C4-2B (cell line): ENCODE data around the gene AGL.

Experiments
- H3K27ac ChIP-seq: fragments of 450-650 bp; 2 replicates; pipeline ENCODE4 v1.5.1; 2017
- ZFX ChIP-seq: fragments of 450-650 bp; IDR thresholded peaks from 2 replicates; pipeline ENCODE4 v1.6.1; 2017
- TF ChIP-seq, protein P1 (sequence below): fragments of 450-650 bp; conservative IDR thresholded peaks from 2 replicates; pipeline ENCODE4 v1.5.1; 2017; ENCODE audit warnings: mild to moderate bottlenecking

Gene AGL

DNA sequence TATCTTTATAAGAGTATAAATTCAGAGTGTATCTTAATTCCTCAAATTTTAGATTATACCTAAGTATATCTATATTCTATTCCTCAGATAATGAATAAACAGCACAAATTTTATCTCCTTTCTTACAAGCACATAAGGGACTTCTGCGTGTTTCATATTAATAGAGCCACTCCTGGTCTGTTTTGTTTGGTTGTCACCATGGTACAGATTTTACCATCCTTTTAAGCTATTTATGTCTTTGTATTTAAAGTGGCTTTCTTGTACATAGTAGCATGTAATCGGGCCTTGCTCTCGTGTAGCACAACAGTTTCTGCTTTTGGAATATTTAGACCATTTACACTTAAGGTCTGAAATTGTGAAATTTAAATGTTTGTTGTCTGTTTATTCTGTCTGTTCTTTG, 67.1 kb downstream of the AGL start:
- no peak overlapping the region for H3K27ac ChIP-seq
- no peak for TF ChIP-seq ZFX
- TF ChIP-seq, protein P1, sequence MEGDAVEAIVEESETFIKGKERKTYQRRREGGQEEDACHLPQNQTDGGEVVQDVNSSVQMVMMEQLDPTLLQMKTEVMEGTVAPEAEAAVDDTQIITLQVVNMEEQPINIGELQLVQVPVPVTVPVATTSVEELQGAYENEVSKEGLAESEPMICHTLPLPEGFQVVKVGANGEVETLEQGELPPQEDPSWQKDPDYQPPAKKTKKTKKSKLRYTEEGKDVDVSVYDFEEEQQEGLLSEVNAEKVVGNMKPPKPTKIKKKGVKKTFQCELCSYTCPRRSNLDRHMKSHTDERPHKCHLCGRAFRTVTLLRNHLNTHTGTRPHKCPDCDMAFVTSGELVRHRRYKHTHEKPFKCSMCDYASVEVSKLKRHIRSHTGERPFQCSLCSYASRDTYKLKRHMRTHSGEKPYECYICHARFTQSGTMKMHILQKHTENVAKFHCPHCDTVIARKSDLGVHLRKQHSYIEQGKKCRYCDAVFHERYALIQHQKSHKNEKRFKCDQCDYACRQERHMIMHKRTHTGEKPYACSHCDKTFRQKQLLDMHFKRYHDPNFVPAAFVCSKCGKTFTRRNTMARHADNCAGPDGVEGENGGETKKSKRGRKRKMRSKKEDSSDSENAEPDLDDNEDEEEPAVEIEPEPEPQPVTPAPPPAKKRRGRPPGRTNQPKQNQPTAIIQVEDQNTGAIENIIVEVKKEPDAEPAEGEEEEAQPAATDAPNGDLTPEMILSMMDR, result no peak

DNA sequence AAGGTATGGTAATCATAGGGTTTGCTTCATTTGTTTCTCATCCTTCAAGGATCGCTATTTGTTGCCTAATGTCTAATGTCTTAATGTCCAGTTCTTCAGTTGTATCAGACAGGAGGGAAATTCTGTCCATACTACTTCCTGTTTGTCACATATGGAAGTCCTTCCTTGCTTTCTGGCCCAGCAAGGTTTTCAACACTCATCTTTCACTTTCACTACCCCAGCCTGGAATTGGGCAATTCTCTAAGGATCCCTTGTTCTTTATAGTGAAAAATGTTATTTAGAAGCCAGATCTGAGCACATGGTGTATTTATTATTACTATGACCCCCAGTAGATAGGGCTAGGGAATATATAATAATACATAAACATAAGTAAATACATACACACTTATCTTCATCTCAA, 69.1 kb downstream of the AGL start:
- H3K27ac ChIP-seq, result no peak overlapping the region
- no peak for TF ChIP-seq ZFX
- TF ChIP-seq, protein P1, result no peak

DNA sequence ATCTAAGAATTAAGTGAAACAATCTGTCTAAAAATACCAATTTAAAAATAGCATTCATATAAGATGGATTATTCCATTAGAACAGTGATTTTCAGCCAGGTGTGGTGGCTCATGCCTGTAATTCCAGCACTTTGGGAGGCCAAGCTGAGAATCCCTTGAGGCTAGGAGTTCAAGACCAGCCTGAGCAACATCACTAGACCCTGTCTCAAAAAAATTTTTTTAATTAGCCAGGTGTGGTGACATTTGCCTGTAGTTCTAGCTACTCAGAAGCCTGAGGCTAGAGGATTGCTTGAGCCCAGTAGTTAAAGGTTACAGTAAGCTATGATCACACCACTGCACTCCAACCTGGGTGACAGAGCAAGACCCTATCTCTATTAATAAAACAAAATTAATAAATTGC, 84.6 kb downstream of the AGL start:
- TF ChIP-seq ZFX, result no peak
- TF ChIP-seq, protein P1, result no peak
- H3K27ac ChIP-seq, result no peak overlapping the region

DNA sequence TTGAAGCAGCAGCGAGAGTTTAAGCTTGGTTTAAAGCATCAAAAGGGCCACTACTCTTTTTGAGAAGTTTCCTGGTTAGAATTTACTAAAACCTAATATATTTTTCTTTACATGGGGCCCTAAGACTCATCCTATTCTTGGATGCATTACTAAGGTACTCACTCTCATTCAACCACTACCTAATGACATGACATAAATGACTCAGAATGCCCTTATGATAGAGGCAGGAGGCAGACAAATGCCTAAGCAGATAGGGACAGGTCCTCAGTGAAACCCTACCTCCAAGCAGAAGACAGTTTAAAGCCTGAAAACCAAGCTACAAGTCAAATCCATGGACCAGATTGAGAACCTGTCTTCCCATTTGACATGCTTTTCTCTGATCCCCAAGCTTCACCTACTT, 85.4 kb downstream of the AGL start:
- TF ChIP-seq, protein P1, result no peak
- TF ChIP-seq ZFX, result no peak
- no peak overlapping the region for H3K27ac ChIP-seq

DNA sequence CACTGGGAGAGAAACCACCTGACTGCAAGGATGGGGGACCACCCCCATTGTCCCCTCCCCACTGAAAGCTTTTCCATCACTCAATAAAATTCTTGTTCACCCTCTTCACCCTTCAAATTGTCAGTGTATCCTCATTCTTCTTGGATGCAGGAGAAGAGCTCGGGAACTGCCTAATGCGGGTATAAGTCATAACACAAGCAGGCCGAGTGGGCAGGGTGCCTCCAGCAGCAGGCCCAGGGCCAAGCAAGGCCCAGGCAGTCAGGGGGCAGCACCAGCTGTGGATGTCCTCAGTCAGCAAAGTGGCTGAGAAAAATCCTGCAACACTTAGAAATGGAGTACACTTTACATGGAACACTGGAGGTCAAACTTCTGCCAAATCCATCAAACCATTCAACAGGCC, 85.9 kb downstream of the AGL start:
- TF ChIP-seq, protein P1, result no peak
- TF ChIP-seq ZFX, result no peak
- H3K27ac ChIP-seq, result no peak overlapping the region

DNA sequence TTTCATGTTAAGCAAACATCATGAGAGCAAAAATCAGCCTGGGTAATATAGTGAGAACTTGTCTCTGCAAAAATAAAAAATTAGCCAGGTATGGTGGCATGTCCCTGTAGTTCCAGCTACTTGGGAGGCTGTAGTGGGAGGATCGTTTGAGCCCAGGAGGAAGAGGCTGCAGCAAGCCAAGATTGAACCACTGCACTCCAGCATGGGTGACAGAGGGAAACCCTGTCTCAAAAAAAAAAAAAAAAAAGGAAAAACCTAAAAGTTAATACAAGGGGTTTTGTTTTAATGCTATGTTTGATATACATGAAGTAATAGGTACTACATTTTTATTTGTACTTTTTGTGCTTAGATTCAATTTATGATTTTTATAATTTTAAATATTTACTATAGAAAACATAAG, 92.6 kb downstream of the AGL start:
- no peak overlapping the region for H3K27ac ChIP-seq
- no peak for TF ChIP-seq ZFX
- TF ChIP-seq, protein P1, result no peak

DNA sequence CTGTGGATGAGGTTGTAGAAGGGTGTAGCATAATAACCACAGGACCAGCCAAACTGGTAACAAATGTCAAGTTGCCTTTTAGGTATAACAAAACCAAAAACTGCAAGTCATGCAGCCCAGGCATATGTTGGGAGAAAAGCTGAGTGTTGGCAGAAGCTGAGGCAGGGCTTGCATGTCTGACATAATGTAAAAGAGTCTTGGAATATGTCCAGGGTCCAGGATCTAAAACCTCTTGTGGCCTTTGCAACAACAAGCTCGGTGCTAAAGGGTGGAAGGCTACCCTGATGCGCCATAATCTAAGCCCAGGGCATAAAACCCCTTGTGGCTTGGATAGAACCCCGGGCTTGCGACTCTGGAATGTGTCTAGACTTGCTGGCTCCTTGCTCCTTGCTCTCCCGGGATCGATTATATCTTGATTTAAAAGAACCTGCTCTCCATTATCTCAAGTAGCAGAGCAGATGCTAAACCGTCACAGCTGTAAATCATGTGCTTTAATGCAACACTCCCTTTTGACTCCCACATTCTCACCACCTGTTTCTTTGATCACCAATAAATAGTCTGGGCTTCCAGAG, 93.1 kb downstream of the AGL start:
- no peak overlapping the region; the same call in 1 of the 2 replicates for H3K27ac ChIP-seq
- TF ChIP-seq, protein P1, result no peak
- TF ChIP-seq ZFX, result no peak
